ENCODE results near the gene L1CAM.
A peak's percentile ranks its signal among the peaks of the same experiment; 100 is the strongest.

L1CAM gene

GRCh38 chrX:153924149-153924861 lies 38.3 kb upstream of the L1CAM start:
- peak; percentile 17 to 30 for DNase-seq

DNA sequence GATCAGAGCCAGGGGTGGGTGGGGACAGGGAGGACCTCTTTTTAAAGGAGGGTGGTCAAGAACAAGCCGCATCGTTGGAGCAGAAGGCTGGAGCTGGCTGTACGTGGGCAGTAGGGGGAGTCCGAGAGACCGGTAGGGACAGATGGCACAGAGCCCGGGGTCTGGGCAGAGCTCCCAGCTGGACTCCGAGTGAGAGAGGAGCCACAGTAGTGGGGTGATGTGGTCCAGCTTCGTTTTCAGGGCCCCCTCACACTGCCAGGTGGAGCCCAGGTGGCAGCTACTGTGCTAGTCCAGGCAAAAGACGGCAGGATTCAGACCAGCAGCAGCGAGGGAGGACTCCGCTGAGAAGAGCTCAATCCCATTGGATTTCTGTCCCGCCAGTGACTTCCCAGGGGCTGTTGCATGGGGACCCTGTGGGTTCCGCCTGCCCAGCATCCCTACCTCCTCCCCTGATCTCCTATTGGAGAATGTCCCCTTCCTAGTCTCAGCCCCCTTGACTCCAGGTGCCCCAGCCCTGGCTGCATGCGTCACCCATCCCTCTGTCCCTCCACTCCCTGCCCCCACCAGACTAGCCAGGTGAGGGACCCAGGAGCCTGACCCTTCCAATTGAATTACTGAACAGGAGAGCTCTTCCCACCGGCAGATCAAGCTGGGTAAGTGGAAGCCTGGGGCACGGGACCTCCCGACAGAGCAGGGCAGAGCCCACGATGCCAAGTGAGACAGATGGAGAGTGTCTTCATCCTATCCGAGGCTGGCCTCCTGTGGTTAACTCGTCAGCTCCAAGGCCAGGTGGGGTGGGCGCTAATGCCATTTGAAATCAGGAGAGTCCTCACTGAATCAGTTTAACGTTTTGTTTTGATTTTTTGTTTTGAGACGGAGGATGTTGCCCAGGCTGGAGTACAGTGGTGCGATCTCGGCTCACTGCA lies 37.2 kb upstream of the L1CAM start:
- peak; percentile 21 to 28 for DNase-seq

- no peak for DNase-seq
Observed at GRCh38 chrX:153921511-153922446, 35.8 kb upstream of the L1CAM start.

DNA sequence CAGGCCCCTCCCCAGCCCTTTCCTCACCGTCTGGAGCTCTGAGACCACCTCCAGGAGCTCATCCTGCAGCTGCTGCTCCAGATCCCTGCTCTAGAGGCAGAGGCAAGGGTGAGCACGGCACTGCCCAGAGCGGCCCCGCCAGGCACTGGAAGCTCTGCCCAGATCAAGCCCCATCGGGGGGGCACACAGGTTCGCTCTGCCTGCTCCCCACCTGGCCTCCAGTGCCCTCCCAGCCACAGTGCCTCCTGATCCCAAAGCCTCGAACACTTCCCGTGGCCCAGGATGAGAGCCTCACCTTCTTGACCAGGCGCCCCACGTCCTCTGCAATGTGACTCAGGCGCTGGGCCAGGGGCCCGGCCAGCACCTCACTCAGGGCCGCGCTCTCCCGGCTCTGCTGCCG lies 35.1 kb upstream of the L1CAM start:
- DNase-seq = no peak

GRCh38 chrX:153920546-153920945 lies 34.6 kb upstream of the L1CAM start:
- no peak for DNase-seq

GRCh38 chrX:153919281-153919680 lies 33.3 kb upstream of the L1CAM start:
- DNase-seq = no peak

DNA sequence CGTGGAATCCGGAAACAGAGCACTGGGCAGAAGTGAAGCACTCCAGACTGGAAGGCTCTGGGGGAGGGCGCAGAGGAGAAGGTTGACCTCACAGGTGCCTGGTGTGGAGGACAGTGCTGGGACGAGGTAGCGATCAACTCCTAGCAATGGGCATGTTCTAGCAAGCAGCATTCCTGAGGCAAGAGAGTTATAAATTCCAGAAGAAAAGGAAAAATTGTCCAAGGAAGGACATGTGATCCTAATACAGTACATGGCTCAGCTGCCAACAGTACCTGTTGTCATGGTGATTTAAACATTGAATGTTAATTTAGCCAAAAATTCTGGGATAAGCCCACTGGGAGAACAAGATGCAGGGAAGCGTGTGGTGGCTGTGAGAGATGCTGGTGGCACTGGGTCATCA lies 31.9 kb upstream of the L1CAM start:
- DNase-seq = no peak

- DNase-seq = no peak
Observed at GRCh38 chrX:153913701-153914100, 27.7 kb upstream of the L1CAM start.

DNA sequence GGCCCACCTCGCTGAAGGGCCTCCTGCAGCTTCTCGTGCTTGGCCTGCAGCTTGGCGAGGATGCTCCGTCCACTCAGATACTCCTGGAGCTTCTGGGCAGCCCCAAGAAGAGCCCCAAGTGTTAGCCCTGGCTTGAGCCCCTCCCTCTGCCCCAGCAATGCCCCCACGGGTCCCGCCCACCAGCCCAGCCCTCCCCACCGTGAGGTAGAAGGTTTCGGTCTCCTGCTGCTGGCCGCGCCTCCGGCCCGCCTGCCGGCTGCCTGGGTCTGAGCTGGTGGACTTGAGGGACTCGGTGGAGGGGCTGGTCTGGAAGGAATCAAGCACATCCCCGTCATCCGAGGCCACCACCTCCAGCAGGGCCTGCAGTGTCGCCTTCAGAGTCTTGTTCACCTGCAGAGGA lies 27.2 kb upstream of the L1CAM start:
- no peak for DNase-seq

DNA sequence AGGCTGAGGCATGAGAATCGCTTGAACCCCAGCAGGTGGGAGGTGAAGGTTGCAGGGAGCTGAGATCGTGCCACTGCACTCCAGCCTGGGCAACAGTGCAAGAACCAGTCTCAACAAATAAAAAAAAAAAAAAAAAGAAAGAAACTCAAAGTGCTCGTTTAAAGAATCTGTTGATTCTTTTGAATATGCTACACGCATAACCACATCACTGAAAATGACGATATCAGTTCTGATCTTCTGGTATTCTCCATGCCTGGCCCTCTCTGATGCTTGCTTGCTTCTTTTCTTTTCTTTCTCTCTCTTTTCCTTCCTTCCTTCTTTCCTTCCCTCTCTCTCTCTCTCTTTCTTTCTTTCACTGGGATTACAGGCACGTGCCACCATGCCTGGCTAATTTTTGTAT lies 25.8 kb upstream of the L1CAM start:
- DNase-seq = no peak

DNA sequence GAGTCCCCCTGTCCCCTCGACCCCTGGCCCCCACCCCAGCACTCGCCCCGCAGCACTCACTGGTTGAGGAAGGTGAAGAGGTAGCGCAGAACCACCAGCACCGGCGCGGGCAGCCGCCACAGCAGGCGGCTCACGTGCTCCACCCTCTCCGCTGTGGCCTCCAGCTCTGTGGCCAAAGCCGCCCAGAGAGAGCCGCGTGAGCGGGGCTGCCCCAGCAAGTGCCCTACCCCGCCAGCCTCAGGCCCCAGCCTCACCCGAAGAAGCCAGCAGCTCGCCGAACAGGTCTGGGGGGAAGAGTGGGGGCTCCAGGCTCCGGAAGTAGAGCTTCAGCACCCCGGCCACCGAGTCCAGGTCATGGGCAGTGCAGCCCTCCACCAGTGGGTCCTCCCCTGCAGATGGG lies 24.5 kb upstream of the L1CAM start:
- no peak for DNase-seq

DNA sequence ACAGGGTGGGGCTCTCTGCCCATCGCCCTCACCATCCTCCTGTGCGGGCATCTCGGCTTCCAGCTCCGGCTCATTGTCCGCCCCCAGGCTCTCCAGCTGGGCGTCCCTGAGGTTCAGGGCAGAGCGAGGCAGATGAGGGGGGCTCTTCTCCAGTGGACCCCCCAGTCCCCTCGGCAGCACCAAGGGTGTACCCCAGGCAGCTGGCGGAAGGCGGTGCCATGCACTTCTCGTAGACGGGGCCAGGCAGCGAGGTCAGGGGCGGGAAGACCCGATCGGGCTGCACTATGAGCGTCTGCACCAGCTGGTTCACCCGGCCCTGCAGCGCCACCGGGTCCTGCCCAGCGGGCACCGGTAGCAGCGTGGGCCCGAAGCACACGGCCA lies 24.0 kb upstream of the L1CAM start:
- DNase-seq = no peak

- DNase-seq = no peak
Observed at GRCh38 chrX:153909024-153909979, 23.3 kb upstream of the L1CAM start.

DNA sequence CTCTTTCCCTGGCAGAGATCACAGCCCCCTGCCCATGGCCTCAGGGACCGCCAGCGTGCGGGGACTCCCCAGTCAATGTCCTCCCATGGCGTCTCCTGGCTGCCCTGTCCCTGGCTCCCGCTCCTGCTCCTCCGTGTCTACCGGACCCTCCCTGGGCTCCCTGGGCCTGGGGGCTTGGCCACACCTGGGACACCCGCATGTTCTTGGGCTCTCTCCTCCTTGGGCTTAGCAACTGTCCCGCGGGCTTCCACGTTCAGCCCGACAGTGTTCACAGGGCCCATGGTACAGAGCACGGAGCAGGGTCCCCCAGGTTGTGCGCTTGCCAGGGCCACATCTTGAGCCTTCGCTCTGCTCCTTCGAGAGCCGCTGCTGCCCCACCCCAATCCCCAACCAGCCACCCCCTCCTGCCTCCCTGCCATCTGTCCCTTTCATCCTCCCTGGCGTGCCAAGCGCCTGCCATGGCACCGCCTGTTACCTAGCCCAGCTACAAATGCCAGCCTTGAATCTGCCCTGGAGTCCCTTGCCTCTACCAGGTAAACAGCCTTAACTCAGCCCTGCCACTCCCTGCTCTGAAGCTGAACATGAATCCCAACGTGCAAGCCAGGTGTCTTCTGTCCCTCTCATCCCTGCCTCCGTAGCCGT lies 22.4 kb upstream of the L1CAM start:
- no peak for DNase-seq

DNA sequence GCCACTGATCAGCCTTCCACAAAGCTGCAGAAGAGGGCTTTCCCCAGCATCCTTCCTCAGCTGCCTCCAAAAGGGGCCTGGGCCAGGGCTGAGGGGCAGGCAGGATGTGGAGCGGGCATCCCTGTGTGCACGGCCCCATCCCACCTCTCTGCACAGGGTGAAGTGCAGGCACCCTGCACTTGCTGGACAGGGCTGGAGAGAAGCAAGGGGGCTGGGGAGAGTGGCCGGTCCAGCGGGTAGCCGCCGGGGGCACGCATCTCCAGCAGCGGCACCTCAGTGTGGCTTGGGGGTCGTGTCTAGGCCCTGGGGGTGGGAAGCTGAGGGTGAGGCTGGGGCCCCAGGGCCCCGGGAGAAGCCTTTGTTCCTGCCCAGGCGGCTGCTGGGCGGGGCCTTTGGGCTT lies 21.5 kb upstream of the L1CAM start:
- no peak for DNase-seq

DNA sequence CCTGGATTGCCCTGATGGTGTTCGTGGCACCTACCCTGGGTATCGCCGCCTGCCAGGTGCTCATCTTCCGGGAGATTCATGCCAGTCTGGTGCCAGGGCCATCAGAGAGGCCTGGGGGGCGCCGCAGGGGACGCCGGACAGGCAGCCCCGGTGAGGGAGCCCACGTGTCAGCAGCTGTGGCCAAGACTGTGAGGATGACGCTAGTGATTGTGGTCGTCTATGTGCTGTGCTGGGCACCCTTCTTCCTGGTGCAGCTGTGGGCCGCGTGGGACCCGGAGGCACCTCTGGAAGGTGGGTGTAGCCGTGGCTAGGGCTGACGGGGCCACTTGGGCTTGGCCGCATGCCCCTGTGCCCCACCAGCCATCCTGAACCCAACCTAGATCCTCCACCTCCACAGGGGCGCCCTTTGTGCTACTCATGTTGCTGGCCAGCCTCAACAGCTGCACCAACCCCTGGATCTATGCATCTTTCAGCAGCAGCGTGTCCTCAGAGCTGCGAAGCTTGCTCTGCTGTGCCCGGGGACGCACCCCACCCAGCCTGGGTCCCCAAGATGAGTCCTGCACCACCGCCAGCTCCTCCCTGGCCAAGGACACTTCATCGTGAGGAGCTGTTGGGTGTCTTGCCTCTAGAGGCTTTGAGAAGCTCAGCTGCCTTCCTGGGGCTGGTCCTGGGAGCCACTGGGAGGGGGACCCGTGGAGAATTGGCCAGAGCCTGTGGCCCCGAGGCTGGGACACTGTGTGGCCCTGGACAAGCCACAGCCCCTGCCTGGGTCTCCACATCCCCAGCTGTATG lies 20.3 kb upstream of the L1CAM start:
- no peak for DNase-seq

DNA sequence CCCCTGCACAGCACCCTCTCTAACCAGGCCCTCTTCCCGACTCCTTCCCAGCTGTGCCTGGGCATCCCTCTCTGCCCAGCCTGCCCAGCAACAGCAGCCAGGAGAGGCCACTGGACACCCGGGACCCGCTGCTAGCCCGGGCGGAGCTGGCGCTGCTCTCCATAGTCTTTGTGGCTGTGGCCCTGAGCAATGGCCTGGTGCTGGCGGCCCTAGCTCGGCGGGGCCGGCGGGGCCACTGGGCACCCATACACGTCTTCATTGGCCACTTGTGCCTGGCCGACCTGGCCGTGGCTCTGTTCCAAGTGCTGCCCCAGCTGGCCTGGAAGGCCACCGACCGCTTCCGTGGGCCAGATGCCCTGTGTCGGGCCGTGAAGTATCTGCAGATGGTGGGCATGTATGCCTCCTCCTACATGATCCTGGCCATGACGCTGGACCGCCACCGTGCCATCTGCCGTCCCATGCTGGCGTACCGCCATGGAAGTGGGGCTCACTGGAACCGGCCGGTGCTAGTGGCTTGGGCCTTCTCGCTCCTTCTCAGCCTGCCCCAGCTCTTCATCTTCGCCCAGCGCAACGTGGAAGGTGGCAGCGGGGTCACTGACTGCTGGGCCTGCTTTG lies 19.6 kb upstream of the L1CAM start:
- no peak for DNase-seq

DNA sequence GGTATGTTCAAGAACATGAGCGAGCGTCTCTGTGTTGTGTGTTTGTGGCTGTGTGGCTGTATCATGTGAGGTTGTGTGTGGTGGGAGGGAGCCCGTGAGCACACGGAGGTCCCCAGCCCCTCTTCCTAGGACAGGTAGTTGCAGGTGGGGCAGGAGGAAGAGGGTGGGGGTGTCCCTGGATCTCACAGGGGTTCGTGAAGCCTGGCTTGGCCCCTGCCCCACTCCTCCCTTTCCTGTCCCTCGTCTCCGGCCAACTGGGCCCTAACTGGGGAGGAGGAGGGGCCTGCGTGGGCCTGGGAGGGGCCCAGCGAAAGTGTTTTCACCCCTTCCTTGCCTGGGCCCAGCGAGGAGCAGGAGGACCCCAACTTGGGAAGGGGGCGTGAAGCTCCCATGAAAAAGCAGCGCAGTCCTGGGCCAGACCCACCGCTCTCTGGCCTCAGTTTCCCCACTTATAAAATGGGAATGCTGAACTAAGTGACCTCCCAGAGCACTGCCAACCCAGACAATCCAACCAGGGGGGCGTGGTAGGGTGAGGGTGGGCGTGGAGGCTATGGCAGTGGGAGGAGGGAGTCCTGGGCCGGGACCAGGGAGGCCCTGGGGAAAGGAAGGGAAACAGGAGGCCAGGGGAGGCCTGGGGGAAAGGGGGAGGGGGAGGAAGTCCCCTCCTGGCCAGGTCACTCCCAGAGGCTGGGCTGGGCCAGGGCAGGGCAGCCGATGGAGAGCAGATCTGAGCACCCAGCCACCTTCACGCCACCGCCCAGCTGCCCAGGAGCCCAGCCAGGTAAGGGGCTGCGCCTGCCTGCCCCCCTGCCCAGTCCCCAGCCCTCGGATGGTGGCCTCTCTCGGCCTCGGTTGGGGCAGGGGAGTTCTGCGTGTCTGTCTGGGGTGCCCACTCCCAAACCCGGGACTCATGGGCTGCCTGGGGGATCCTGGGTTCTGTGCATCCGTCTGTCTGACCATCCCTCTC lies 18.3 kb upstream of the L1CAM start, which contains the start of gene AVPR2:
TSS of gene AVPR2 (plus strand) at position 683 of the 967 bp plus-strand sequence. CDS start 473 bp downstream, outside the sequence.
- no peak for DNase-seq
